WTC11 (cell line): ENCODE results near the gene KLF1. TPM values are rescaled to one million over a fixed set of nuclear protein-coding genes. Genes with fewer than 3 reads are reported as not detected.

Source experiments
- ATAC-seq: fragments of 200-7000 bp; cut with Tn5 transposase; 2 replicates; pipeline ENCODE4 v1.10.0; 2021; ENCODE audit warnings: mild to moderate bottlenecking, moderate library complexity
- CTCF ChIA-PET: fragments of 300-600 bp; sonication (Branson Sonifier 250); formaldehyde crosslinking; loops from one replicate; lab custom pipeline; 2021; ENCODE audit warnings: antibody characterized with exemption; lab: Charles Lee
- POLR2A ChIA-PET: fragments of 350-600 bp; sonication (Branson Sonifier 250); formaldehyde crosslinking; loops from one replicate; lab custom pipeline; 2021; ENCODE audit warnings: antibody characterized with exemption; lab: Charles Lee
- DNase-seq: peaks from one replicate; pipeline ENCODE4 v3.0.0; 2021; ENCODE audit warnings: low spot score
- H3K27ac Mint-ChIP-seq: 2 replicates; pipeline ENCODE4 v1.8.0; 2021; ENCODE audit warnings: mixed read lengths
- H3K27me3 Mint-ChIP-seq: 2 replicates; pipeline ENCODE4 v1.8.0; 2021; ENCODE audit warnings: low read depth, mild to moderate bottlenecking, moderate library complexity, mixed read lengths
- H3K36me3 Mint-ChIP-seq: 2 replicates; pipeline ENCODE4 v1.8.0; 2021; ENCODE audit warnings: mixed read lengths
- H3K4me1 Mint-ChIP-seq: 2 replicates; pipeline ENCODE4 v1.8.0; 2022; ENCODE audit warnings: mixed read lengths
- H3K4me3 Mint-ChIP-seq: 2 replicates; pipeline ENCODE4 v1.8.0; 2021; ENCODE audit warnings: mild to moderate bottlenecking, moderate library complexity, mixed read lengths
- H3K9me3 Mint-ChIP-seq: 2 replicates; pipeline ENCODE4 v1.8.0; 2021; ENCODE audit warnings: mixed read lengths
- CDX4 ChIP-seq: fragments of 250-450 bp; sonication (Bioruptor Pico); IDR thresholded peaks from 2 replicates; pipeline ENCODE4 v1.9.0; 2021; ENCODE audit warnings: moderate library complexity, mild to moderate bottlenecking, inconsistent platforms, borderline replicate concordance
- E2F5 ChIP-seq: sonication (generic); formaldehyde crosslinking; IDR thresholded peaks from 2 replicates; pipeline ENCODE4 v1.8.1; 2022; ENCODE audit warnings: mild to moderate bottlenecking, moderate library complexity, missing genetic modification reagents
- ELF4 ChIP-seq: sonication (generic); formaldehyde crosslinking; IDR thresholded peaks from 2 replicates; pipeline ENCODE4 v1.8.1; 2022; ENCODE audit warnings: low read depth, mild to moderate bottlenecking, moderate library complexity, missing genetic modification reagents
- FOXP1 ChIP-seq: sonication (generic); formaldehyde crosslinking; IDR thresholded peaks from 2 replicates; pipeline ENCODE4 v1.8.0; 2022; ENCODE audit warnings: missing genetic modification reagents, mild to moderate bottlenecking, moderate library complexity, borderline replicate concordance
- JUN ChIP-seq: sonication (generic); formaldehyde crosslinking; IDR thresholded peaks from 2 replicates; pipeline ENCODE4 v1.8.0; 2023; ENCODE audit warnings: mild to moderate bottlenecking, missing genetic modification reagents
- NFATC4 ChIP-seq: fragments of 250-450 bp; sonication (Bioruptor Pico); IDR thresholded peaks from 2 replicates; pipeline ENCODE4 v1.9.0; 2021; ENCODE audit warnings: mild to moderate bottlenecking
- NFYB ChIP-seq: sonication (generic); formaldehyde crosslinking; conservative IDR thresholded peaks from 2 replicates; pipeline ENCODE4 v1.8.0; 2022; ENCODE audit warnings: low read depth, missing genetic modification reagents
- OVOL2 ChIP-seq: fragments of 250-450 bp; sonication (Bioruptor Pico); IDR thresholded peaks from 2 replicates; pipeline ENCODE4 v1.9.0; 2021; ENCODE audit warnings: mild to moderate bottlenecking, borderline replicate concordance
- PREB ChIP-seq: sonication (generic); formaldehyde crosslinking; IDR thresholded peaks from 2 replicates; pipeline ENCODE4 v1.8.1; 2022; ENCODE audit warnings: mild to moderate bottlenecking, missing genetic modification reagents, moderate library complexity, borderline replicate concordance
- RELA ChIP-seq: sonication (generic); formaldehyde crosslinking; IDR thresholded peaks from 2 replicates; pipeline ENCODE4 v1.8.1; 2022; ENCODE audit warnings: missing genetic modification reagents, mild to moderate bottlenecking, borderline replicate concordance
- STAT6 ChIP-seq: sonication (generic); formaldehyde crosslinking; conservative IDR thresholded peaks from 2 replicates; pipeline ENCODE4 v1.8.1; 2023; ENCODE audit warnings: mild to moderate bottlenecking, low read depth, missing genetic modification reagents, moderate library complexity
- TEAD1 ChIP-seq: sonication (generic); formaldehyde crosslinking; IDR thresholded peaks from 2 replicates; pipeline ENCODE4 v1.8.0; 2022; ENCODE audit warnings: mild to moderate bottlenecking, missing genetic modification reagents
- USF1 ChIP-seq: sonication (generic); formaldehyde crosslinking; IDR thresholded peaks from 2 replicates; pipeline ENCODE4 v1.8.0; 2022; ENCODE audit warnings: mild to moderate bottlenecking, missing genetic modification reagents
- ZBTB21 ChIP-seq: sonication (generic); formaldehyde crosslinking; IDR thresholded peaks from 2 replicates; pipeline ENCODE4 v1.8.1; 2023; ENCODE audit warnings: mild to moderate bottlenecking, missing genetic modification reagents, borderline replicate concordance
- ZNF281 ChIP-seq: sonication (generic); formaldehyde crosslinking; IDR thresholded peaks from 2 replicates; pipeline ENCODE4 v1.8.0; 2023; ENCODE audit warnings: mild to moderate bottlenecking, missing genetic modification reagents
- ZNF317 ChIP-seq: sonication (generic); formaldehyde crosslinking; IDR thresholded peaks from 2 replicates; pipeline ENCODE4 v1.8.1; 2023; ENCODE audit warnings: low read depth, mild to moderate bottlenecking, moderate library complexity, missing genetic modification reagents, borderline replicate concordance
- total RNA-seq: library from RNA; stranded (reverse); gene quantifications from 3 replicates; pipeline ENCODE4 v1.2.3, GENCODE V29; 2021

Gene KLF1
- total RNA-seq, 1 experiment from 2014 or later, result 0.72 TPM

GRCh38 chr19:12836529-12836863, 50.5 kb downstream of the KLF1 start (continued):
- no peak for TF ChIP-seq FOXP1
- TF ChIP-seq NFATC4 (CRISPR knock-in tag), result no peak
- TF ChIP-seq CDX4 (CRISPR knock-in tag), result no peak
- TF ChIP-seq, all 79 proteins: peak for 0

GRCh38 chr19:12834976-12835757, 51.8 kb downstream of the KLF1 start:
- DNase-seq, result peak; percentile 74
- no peak for TF ChIP-seq ELF4 (CRISPR knock-in tag)
- no peak for TF ChIP-seq TEAD1
- no peak for TF ChIP-seq E2F5
- no peak for TF ChIP-seq ZNF317
- TF ChIP-seq USF1 (CRISPR knock-in tag), result no peak
- TF ChIP-seq OVOL2 (CRISPR knock-in tag), result no peak
- no peak for TF ChIP-seq ZNF281
- TF ChIP-seq PREB (CRISPR knock-in tag), result no peak
- TF ChIP-seq RELA, result no peak
- TF ChIP-seq FOXP1, result no peak
- TF ChIP-seq NFYB (CRISPR knock-in tag), result no peak; the same call in 1 of the 2 replicates
- no peak for TF ChIP-seq CDX4 (CRISPR knock-in tag)
- no peak for TF ChIP-seq JUN (CRISPR knock-in tag)
- no peak for TF ChIP-seq ZBTB21 (CRISPR knock-in tag)
- no peak for TF ChIP-seq STAT6 (CRISPR knock-in tag)
- Mint-ChIP-seq H3K4me1 (peaks cover 36% of the 10 kb centered on the region), H3K36me3 (no peaks in the 10 kb centered on the region), H3K27ac (no peak overlapping the region), H3K9me3 (no peaks in the 10 kb centered on the region), H3K4me3 (peak overlapping the region; percentile 70), H3K27me3 (peaks cover 57% of the 10 kb centered on the region)
- ChIA-PET POLR2A (interaction anchor here (0.7 kb wide), 1 partner anchor 12 kb away, joined by 5 read pairs; no protein-coding TSS in a partner anchor), CTCF (interaction anchor here (0.6 to 2.3 kb wide), 8 partner anchors 29 to 209 kb away, joined by 3 to 10 read pairs (median 5); partner anchors contain the start of gene RNASEH2A)
- peak; percentile 5 for ATAC-seq
